ENCODE data around the gene XIST.

The XIST gene

DNA sequence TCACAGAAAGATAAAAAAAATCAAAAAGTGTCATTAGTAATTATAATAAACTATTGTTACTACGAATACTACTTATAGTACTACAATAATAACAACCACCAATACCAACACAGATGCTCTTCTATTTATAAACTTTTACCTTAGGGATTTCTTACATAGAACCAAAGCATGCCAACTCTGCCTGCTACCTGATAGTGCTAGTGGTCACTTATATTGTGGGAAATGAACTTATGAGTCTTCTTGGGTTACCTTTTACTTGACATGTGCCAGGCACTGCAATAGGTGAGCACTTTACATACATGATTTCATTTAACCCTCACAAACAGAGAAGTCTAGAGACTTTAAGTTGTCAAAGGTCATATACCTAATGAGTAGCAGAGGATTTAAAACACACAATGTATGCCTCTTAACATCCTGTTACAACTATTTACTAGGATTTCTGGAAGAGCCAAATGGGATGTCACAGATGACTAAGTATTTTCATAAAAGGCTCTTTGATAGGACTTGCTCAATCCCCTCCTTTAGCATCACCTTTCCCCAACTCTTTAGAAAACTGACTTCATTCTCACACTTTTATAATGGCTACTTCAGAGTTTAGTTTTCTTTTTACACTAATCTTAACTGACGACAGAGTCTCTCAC, 24.3 kb downstream of the XIST start:
- TF ChIP-seq ZNF565 (CRISPR knock-in tag; conservative IDR thresholded peaks at IDR 0.05; ENCODE audit: low read depth) (no peak), PPARA (CRISPR knock-in tag; IDR thresholded peaks at IDR 0.05; ENCODE audit: borderline replicate concordance) (no peak), OSR1 (CRISPR knock-in tag; IDR thresholded peaks at IDR 0.05) (no peak), CSDC2 (CRISPR knock-in tag; IDR thresholded peaks at IDR 0.05) (no peak), BACH2 (CRISPR knock-in tag; IDR thresholded peaks at IDR 0.05; ENCODE audit: borderline replicate concordance) (no peak), ISL1 (CRISPR knock-in tag; IDR thresholded peaks at IDR 0.05) (no peak), RARB (CRISPR knock-in tag; IDR thresholded peaks at IDR 0.05) (no peak), TOX (CRISPR knock-in tag; IDR thresholded peaks at IDR 0.05; ENCODE audit: borderline replicate concordance) (no peak), SNAI2 (CRISPR knock-in tag; IDR thresholded peaks at IDR 0.05) (no peak), ZNF8 (CRISPR knock-in tag; IDR thresholded peaks at IDR 0.05) (no peak), ESRRG (CRISPR knock-in tag; IDR thresholded peaks at IDR 0.05) (no peak), GLIS3 (CRISPR knock-in tag; IDR thresholded peaks at IDR 0.05) (no peak)
- TF ChIP-seq, protein P1, sequence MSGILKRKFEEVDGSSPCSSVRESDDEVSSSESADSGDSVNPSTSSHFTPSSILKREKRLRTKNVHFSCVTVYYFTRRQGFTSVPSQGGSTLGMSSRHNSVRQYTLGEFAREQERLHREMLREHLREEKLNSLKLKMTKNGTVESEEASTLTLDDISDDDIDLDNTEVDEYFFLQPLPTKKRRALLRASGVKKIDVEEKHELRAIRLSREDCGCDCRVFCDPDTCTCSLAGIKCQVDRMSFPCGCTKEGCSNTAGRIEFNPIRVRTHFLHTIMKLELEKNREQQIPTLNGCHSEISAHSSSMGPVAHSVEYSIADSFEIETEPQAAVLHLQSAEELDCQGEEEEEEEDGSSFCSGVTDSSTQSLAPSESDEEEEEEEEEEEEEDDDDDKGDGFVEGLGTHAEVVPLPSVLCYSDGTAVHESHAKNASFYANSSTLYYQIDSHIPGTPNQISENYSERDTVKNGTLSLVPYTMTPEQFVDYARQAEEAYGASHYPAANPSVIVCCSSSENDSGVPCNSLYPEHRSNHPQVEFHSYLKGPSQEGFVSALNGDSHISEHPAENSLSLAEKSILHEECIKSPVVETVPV (CRISPR knock-in tag; IDR thresholded peaks at IDR 0.05) = no peak
- TF ChIP-seq, protein P2, sequence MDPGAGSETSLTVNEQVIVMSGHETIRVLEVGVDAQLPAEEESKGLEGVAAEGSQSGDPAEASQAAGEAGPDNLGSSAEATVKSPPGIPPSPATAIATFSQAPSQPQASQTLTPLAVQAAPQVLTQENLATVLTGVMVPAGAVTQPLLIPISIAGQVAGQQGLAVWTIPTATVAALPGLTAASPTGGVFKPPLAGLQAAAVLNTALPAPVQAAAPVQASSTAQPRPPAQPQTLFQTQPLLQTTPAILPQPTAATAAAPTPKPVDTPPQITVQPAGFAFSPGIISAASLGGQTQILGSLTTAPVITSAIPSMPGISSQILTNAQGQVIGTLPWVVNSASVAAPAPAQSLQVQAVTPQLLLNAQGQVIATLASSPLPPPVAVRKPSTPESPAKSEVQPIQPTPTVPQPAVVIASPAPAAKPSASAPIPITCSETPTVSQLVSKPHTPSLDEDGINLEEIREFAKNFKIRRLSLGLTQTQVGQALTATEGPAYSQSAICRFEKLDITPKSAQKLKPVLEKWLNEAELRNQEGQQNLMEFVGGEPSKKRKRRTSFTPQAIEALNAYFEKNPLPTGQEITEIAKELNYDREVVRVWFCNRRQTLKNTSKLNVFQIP (CRISPR knock-in tag; IDR thresholded peaks at IDR 0.05; ENCODE audit: borderline replicate concordance, low read depth) = no peak
- TF ChIP-seq, protein P3, sequence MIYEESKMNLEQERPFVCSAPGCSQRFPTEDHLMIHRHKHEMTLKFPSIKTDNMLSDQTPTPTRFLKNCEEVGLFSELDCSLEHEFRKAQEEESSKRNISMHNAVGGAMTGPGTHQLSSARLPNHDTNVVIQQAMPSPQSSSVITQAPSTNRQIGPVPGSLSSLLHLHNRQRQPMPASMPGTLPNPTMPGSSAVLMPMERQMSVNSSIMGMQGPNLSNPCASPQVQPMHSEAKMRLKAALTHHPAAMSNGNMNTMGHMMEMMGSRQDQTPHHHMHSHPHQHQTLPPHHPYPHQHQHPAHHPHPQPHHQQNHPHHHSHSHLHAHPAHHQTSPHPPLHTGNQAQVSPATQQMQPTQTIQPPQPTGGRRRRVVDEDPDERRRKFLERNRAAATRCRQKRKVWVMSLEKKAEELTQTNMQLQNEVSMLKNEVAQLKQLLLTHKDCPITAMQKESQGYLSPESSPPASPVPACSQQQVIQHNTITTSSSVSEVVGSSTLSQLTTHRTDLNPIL (CRISPR knock-in tag; IDR thresholded peaks at IDR 0.05; ENCODE audit: low read depth) = no peak
- TF ChIP-seq, protein P4, sequence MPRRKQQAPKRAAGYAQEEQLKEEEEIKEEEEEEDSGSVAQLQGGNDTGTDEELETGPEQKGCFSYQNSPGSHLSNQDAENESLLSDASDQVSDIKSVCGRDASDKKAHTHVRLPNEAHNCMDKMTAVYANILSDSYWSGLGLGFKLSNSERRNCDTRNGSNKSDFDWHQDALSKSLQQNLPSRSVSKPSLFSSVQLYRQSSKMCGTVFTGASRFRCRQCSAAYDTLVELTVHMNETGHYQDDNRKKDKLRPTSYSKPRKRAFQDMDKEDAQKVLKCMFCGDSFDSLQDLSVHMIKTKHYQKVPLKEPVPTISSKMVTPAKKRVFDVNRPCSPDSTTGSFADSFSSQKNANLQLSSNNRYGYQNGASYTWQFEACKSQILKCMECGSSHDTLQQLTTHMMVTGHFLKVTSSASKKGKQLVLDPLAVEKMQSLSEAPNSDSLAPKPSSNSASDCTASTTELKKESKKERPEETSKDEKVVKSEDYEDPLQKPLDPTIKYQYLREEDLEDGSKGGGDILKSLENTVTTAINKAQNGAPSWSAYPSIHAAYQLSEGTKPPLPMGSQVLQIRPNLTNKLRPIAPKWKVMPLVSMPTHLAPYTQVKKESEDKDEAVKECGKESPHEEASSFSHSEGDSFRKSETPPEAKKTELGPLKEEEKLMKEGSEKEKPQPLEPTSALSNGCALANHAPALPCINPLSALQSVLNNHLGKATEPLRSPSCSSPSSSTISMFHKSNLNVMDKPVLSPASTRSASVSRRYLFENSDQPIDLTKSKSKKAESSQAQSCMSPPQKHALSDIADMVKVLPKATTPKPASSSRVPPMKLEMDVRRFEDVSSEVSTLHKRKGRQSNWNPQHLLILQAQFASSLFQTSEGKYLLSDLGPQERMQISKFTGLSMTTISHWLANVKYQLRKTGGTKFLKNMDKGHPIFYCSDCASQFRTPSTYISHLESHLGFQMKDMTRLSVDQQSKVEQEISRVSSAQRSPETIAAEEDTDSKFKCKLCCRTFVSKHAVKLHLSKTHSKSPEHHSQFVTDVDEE (CRISPR knock-in tag; IDR thresholded peaks at IDR 0.05) = no peak
- no peak for ATAC-seq

DNA sequence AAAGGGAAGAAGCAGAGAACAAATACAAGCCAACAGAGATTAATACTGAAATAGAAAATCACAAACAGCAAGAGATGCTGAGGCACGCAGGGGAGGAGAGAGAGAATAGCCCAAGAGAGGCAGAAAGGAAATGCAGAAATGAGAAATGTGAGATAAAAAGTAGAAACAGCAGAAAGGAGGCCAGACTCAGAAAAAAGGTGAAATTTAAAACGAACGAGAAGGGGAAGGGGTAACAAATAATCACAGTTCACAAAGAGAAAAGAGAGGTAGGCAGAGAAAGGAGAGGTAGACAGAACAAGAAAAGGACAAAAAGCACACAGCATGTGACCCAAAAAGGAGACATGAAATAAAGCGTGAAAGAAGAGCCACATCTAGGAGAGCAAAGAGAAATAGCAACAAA, 25.1 kb downstream of the XIST start:
- no peak for ATAC-seq

More for the DNA sequence above, 25.1 kb downstream of the XIST start:
- TF ChIP-seq, protein P3 (CRISPR knock-in tag; IDR thresholded peaks at IDR 0.05; ENCODE audit: low read depth) = no peak
- TF ChIP-seq RARB (CRISPR knock-in tag; IDR thresholded peaks at IDR 0.05) = no peak
- no peak for TF ChIP-seq SNAI2 (CRISPR knock-in tag; IDR thresholded peaks at IDR 0.05)
- TF ChIP-seq BACH2 (CRISPR knock-in tag; IDR thresholded peaks at IDR 0.05; ENCODE audit: borderline replicate concordance) = no peak
- no peak for TF ChIP-seq ZC3H10 (CRISPR knock-in tag; IDR thresholded peaks at IDR 0.05)
- TF ChIP-seq, protein P2 (CRISPR knock-in tag; IDR thresholded peaks at IDR 0.05; ENCODE audit: borderline replicate concordance, low read depth) = no peak
- no peak for TF ChIP-seq GLIS3 (CRISPR knock-in tag; IDR thresholded peaks at IDR 0.05)
- no peak for TF ChIP-seq ZNF70 (CRISPR knock-in tag; IDR thresholded peaks at IDR 0.05)
- TF ChIP-seq TOX (CRISPR knock-in tag; IDR thresholded peaks at IDR 0.05; ENCODE audit: borderline replicate concordance) = no peak
- no peak for TF ChIP-seq ZNF8 (CRISPR knock-in tag; IDR thresholded peaks at IDR 0.05)
- TF ChIP-seq ISL1 (CRISPR knock-in tag; IDR thresholded peaks at IDR 0.05) = no peak
- no peak for TF ChIP-seq ZFP3 (CRISPR knock-in tag; IDR thresholded peaks at IDR 0.05)
- no peak for TF ChIP-seq PPARA (CRISPR knock-in tag; IDR thresholded peaks at IDR 0.05; ENCODE audit: borderline replicate concordance)
- TF ChIP-seq, protein P5, sequence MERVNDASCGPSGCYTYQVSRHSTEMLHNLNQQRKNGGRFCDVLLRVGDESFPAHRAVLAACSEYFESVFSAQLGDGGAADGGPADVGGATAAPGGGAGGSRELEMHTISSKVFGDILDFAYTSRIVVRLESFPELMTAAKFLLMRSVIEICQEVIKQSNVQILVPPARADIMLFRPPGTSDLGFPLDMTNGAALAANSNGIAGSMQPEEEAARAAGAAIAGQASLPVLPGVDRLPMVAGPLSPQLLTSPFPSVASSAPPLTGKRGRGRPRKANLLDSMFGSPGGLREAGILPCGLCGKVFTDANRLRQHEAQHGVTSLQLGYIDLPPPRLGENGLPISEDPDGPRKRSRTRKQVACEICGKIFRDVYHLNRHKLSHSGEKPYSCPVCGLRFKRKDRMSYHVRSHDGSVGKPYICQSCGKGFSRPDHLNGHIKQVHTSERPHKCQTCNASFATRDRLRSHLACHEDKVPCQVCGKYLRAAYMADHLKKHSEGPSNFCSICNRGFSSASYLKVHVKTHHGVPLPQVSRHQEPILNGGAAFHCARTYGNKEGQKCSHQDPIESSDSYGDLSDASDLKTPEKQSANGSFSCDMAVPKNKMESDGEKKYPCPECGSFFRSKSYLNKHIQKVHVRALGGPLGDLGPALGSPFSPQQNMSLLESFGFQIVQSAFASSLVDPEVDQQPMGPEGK (CRISPR knock-in tag; IDR thresholded peaks at IDR 0.05; ENCODE audit: borderline replicate concordance) = no peak
- TF ChIP-seq TCF4 (CRISPR knock-in tag; IDR thresholded peaks at IDR 0.05; ENCODE audit: borderline replicate concordance) = no peak
